Testis (tissue), 3 donors: ENCODE measurements around the gene SLC7A6OS. TPM values are rescaled to one million over a fixed set of nuclear protein-coding genes. Genes with fewer than 3 reads are reported as not detected.

ENCODE experiments used
- DNase-seq: peaks from one replicate; pipeline ENCODE4 v3.0.0-alpha.2; 2019
- H3K27ac ChIP-seq, 2 donors: fragments of 200-600 bp; sonication (generic); one replicate each; pipeline ENCODE4 v1.5.1; 2019
- H3K27me3 ChIP-seq: fragments of 200-600 bp; sonication (generic); one replicate; pipeline ENCODE4 v1.5.1; 2019
- H3K36me3 ChIP-seq: fragments of 200-600 bp; sonication (generic); one replicate; pipeline ENCODE4 v1.5.1; 2017; ENCODE audit warnings: low read depth; ENCODE audit errors: missing control alignments
- H3K4me1 ChIP-seq: fragments of 200-600 bp; sonication (generic); one replicate; pipeline ENCODE4 v1.5.1; 2019
- H3K4me3 ChIP-seq, 2 donors: fragments of 200-600 bp; sonication (generic); one replicate each; pipeline ENCODE4 v1.5.1; 2017 to 2019
- H3K9me3 ChIP-seq: fragments of 200-600 bp; sonication (generic); one replicate; pipeline ENCODE4 v1.5.1; 2017
- POLR2A ChIP-seq: fragments of 450-650 bp; IDR thresholded peaks from one replicate; pipeline ENCODE4 v1.6.1; 2017; ENCODE audit warnings: antibody characterized with exemption, mild to moderate bottlenecking, moderate library complexity
- WGBS, 2 donors: methylation state at CpG; one replicate each; pipeline ENCODE4 v1.1.5; 2018; 5-methylcytosine and 5-hydroxymethylcytosine counted together
- intact Hi-C: fragments of 100-400 bp; cut with DNase I; formaldehyde crosslinking; loops from one replicate; pipeline ENCODE4 v1.15.1; 2023; ENCODE audit warnings: low total_unique reads
- polyA plus RNA-seq: library from polyadenylated mRNA; stranded (reverse); fragments of 350-450 nt; fragmentation: Illumina TruSeq; extraction: RNeasy Lipid Tissue Mini Kit (QIAGEN cat#74804); gene quantifications from one replicate; pipeline ENCODE4 v1.2.3, GENCODE V29; 2014; ENCODE audit warnings: low read depth, low replicate concordance; ENCODE audit not compliant: insufficient read depth
- total RNA-seq, 2 donors: library from RNA; depleted of rRNA; stranded (reverse); fragments of >200 nt; gene quantifications; one replicate each; pipeline ENCODE4 v1.2.3, GENCODE V29; 2016
- TF ChIP-seq, protein P1 (sequence below), 3 experiments: fragments of 450-650 bp in 2 of 3; fragments of 200-600 bp in 1 of 3; sonication (generic) in 1 of 3; IDR thresholded peaks; one replicate each; pipeline ENCODE4 v1.5.1; 2016 to 2019; ENCODE audit warnings: antibody characterized with exemption in 3 of 3, mild to moderate bottlenecking in 2 of 3, moderate library complexity in 1 of 3

SLC7A6OS gene
- total and polyA plus RNA-seq, 3 donors from 2014 or later = 14.7 to 25.8 (median 24.3) TPM

DNA sequence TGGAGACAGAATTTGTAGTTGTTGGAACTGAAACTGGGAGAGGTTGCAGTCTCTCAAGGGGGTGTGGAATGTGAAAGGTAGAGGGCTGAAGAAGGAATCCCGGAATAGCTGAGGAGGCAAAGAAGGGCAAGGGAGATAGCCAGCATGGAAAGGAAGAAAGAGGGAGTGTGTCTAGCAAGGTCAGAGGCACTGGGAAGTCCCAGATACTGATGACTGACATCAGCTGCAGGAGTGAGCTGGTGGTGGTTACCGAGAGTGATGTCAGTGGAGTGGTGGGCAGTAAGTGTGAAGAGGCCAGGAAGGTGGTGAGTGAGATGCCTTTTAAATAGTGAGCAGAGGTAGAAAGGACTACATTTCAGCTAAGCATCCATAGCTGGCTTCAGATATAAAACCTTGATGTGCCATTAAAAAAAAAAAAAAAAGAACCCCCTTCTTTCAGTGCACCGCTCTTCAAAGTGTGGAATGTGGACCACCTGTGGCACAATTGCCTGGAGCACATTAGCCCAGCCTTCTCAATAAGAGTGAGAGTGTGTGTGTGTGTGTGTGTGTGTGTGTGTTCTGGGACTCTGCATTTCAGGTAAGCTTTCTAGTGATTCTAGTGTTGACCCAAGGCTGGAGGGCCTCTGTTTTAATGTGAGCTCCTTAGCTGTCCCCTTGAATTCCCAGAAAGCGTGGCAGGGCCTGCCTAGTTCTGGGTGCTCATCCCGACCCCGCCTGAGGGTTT is 8.6 kb upstream of the SLC7A6OS start:
- Histone ChIP-seq H3K9me3 (no peaks in the 10 kb centered on the region), H3K27ac (no peak overlapping the region), H3K4me3 (no peak overlapping the region), H3K27me3 (no peaks in the 10 kb centered on the region), H3K36me3 (no peaks in the 10 kb centered on the region), H3K4me1 (no peaks in the 10 kb centered on the region)
- WGBS, 2 donors = 84 to 87% methylated on average over 6 of the region's 6 CpGs
- no peak for TF ChIP-seq POLR2A
- TF ChIP-seq, protein P1, sequence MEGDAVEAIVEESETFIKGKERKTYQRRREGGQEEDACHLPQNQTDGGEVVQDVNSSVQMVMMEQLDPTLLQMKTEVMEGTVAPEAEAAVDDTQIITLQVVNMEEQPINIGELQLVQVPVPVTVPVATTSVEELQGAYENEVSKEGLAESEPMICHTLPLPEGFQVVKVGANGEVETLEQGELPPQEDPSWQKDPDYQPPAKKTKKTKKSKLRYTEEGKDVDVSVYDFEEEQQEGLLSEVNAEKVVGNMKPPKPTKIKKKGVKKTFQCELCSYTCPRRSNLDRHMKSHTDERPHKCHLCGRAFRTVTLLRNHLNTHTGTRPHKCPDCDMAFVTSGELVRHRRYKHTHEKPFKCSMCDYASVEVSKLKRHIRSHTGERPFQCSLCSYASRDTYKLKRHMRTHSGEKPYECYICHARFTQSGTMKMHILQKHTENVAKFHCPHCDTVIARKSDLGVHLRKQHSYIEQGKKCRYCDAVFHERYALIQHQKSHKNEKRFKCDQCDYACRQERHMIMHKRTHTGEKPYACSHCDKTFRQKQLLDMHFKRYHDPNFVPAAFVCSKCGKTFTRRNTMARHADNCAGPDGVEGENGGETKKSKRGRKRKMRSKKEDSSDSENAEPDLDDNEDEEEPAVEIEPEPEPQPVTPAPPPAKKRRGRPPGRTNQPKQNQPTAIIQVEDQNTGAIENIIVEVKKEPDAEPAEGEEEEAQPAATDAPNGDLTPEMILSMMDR (IDR thresholded peaks at IDR 0.05) = no peak
- DNase-seq = no peak
- intact Hi-C loops = no loop called here

DNA sequence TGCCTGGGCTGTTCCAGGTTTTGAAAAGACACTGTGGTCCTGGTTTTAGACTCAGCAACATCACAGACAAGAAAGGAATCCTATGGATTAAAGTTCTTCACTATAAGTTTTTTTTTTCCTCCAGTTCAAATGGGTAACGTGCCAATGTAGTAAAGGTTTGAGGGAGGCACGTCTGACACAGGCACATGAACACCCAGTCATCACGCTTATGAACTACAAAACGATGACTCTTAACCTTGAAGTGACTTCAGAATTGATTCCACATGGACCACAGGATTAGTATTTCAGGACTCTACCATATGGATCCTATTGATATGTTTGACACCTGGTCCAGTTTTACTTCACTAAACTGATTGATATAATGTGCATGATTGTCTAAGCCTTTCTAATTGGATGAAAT is 2.4 kb upstream of the SLC7A6OS start:
- no peak for TF ChIP-seq POLR2A
- TF ChIP-seq, protein P1 (IDR thresholded peaks at IDR 0.05) = no peak
- no peak for DNase-seq
- Histone ChIP-seq H3K36me3 (no peaks in the 10 kb centered on the region), H3K27me3 (no peaks in the 10 kb centered on the region), H3K9me3 (no peaks in the 10 kb centered on the region), H3K27ac (no peak overlapping the region), H3K4me1 (peaks cover 7% of the 10 kb centered on the region), H3K4me3 (no peak overlapping the region)
- intact Hi-C loops = loop anchor here (5.0 kb wide), 1 partner anchor 51 kb away; the partner anchor contains the start of gene SLC7A6
- WGBS, 2 donors = 84 to 90% methylated on average over 4 of the region's 4 CpGs

DNA sequence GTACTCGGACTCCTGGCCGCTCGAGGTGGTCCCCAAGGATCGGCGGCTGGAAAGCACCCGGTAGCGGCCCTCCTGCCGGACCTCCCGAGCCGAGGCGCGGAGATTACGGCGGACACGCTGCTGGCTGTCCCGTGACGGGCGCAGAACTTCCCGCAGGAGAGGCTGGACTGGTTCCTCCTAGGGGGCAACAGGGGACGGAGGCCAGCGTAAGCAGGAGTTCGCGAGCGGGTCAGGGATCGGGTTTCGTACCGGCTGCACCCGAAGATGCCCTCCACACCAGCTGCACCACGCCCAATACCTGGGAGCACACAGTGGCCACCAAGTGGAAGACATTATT is 341 bp downstream of the SLC7A6OS start:
- TF ChIP-seq, protein P1 (IDR thresholded peaks at IDR 0.05) = no peak
- no peak for TF ChIP-seq POLR2A
- Histone ChIP-seq H3K36me3 (no peaks in the 10 kb centered on the region), H3K27me3 (no peaks in the 10 kb centered on the region), H3K27ac (peak overlapping the region; percentile 31 to 71), H3K4me3 (peak overlapping the region; percentile 67 to 92), H3K4me1 (peaks cover 7% of the 10 kb centered on the region), H3K9me3 (no peaks in the 10 kb centered on the region)
- WGBS, 2 donors = 1% methylated on average over 29 of the region's 29 CpGs; no CpG with 5 or more reads in 1 of the 2 donors
- DNase-seq = no peak
- intact Hi-C loops = loop anchor here (5.0 kb wide), 1 partner anchor 48 kb away; the partner anchor contains the start of gene SLC7A6

DNA sequence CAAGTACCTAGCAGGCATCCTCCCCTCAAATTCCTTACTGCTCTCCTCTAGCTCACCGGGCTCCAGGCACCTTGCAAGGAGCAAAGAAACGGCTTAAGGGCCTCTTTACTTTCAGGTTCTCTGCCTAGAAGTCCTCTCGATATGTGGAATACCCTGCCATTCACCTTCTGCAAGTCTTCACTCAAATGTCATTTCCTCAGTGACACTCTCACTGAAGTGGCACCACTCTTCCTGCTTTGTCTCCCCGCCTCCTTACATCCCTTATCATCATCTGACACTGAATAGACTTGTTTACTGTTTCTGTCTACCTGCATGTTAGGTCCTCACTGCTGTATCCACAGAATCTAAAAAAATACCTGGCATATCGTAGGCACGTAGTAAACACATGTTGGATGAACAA is 947 bp downstream of the SLC7A6OS start:
- WGBS, 2 donors = 27 to 30% methylated on average over 6 of the region's 6 CpGs
- peak overlapping the region; percentile 67 to 92 for H3K4me3 ChIP-seq
- H3K36me3 ChIP-seq = no peaks in the 10 kb centered on the region
- H3K27ac ChIP-seq = peak overlapping the region in 1 of 2 donors; percentile 31
- no peak for DNase-seq
- H3K9me3 ChIP-seq = no peaks in the 10 kb centered on the region
- peaks cover 7% of the 10 kb centered on the region for H3K4me1 ChIP-seq
- intact Hi-C loops = loop anchor here (5.0 kb wide), 1 partner anchor 47 kb away; the partner anchor contains the start of gene SLC7A6
- TF ChIP-seq POLR2A = no peak
- TF ChIP-seq, protein P1 (IDR thresholded peaks at IDR 0.05) = no peak
- no peaks in the 10 kb centered on the region for H3K27me3 ChIP-seq

DNA sequence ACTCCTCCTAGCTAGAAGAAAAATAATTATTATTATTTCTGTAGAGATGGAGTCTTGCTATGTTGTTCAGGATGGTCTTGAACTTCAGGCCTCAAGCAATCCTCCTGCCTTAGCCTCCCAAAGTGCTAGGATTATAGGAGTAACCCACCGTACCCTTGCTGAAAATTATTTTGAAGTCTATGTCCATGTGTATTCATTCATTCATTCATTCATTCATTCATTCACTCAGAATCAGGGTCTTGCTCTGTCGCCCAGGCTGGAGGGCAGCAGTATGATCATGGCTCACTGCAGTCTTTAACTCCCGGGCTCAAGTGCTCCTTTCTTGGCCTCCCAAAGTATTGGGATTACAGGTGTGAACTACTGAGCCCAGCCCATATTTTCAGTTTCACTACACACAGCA is 4.1 kb downstream of the SLC7A6OS start:
- Histone ChIP-seq H3K4me1 (peaks cover 7% of the 10 kb centered on the region), H3K27ac (no peak overlapping the region), H3K4me3 (no peak overlapping the region), H3K27me3 (no peaks in the 10 kb centered on the region), H3K9me3 (no peaks in the 10 kb centered on the region), H3K36me3 (no peaks in the 10 kb centered on the region)
- WGBS, 2 donors = 93 to 97% methylated on average over 3 of the region's 3 CpGs
- intact Hi-C loops = no loop called here
- no peak for DNase-seq
- TF ChIP-seq, protein P1 (IDR thresholded peaks at IDR 0.05) = no peak
- no peak for TF ChIP-seq POLR2A
